Limb (tissue), 2 donors: ENCODE measurements around the gene CHST12.
"Not testable (repeated sequence)": the region's sequence is repeated elsewhere in the genome, so short reads cannot be mapped to it uniquely, and the experiment has no call there.

Experiments
- DNase-seq, 2 donors: peaks; one replicate each; pipeline ENCODE4 v3.0.0-alpha.2; 2016; ENCODE audit errors: extremely low spot score in 2 of 2

The CHST12 gene

GRCh38 chr7:2460188-2460587, 56.8 kb downstream of the CHST12 start:
- DNase-seq = no peak

- no peak for DNase-seq
These were observed 57.2 kb downstream of the CHST12 start for GRCh38 chr7:2460641-2461040.

- no peak for DNase-seq
These were observed 58.0 kb downstream of the CHST12 start for GRCh38 chr7:2461268-2462026.

GRCh38 chr7:2462731-2463130, 59.3 kb downstream of the CHST12 start:
- no peak for DNase-seq

GRCh38 chr7:2465928-2466327, 62.5 kb downstream of the CHST12 start:
- no peak for DNase-seq

GRCh38 chr7:2466675-2467074, 63.3 kb downstream of the CHST12 start:
- DNase-seq = no peak

GRCh38 chr7:2468227-2468626, 64.8 kb downstream of the CHST12 start:
- DNase-seq = no peak

- DNase-seq = not testable (repeated sequence)
These were observed 66.2 kb downstream of the CHST12 start for GRCh38 chr7:2469460-2470203.

GRCh38 chr7:2470204-2471021, 67.0 kb downstream of the CHST12 start:
- DNase-seq = no peak

GRCh38 chr7:2471022-2471329, 67.6 kb downstream of the CHST12 start:
- DNase-seq = no peak

GRCh38 chr7:2471396-2471795, 68.0 kb downstream of the CHST12 start:
- peak in 1 of 2 donors; percentile 53 for DNase-seq

GRCh38 chr7:2472739-2473138, 69.3 kb downstream of the CHST12 start:
- DNase-seq = no peak

GRCh38 chr7:2473496-2474180, 70.2 kb downstream of the CHST12 start:
- no peak for DNase-seq

GRCh38 chr7:2474224-2474623, 70.8 kb downstream of the CHST12 start:
- DNase-seq = no peak

GRCh38 chr7:2474813-2475677, 71.6 kb downstream of the CHST12 start:
- no peak for DNase-seq

GRCh38 chr7:2475678-2476015, 72.2 kb downstream of the CHST12 start:
- DNase-seq = no peak

- DNase-seq = no peak
These were observed 72.9 kb downstream of the CHST12 start, which contains the start of gene GRIFIN for GRCh38 chr7:2476298-2476697. Gene GRIFIN, minus strand, starts transcription at chr7:2476398. Its CDS starts 15 bp downstream, at chr7:2476383.

- peak in 1 of 2 donors; percentile 39 for DNase-seq
These were observed 73.5 kb downstream of the CHST12 start for GRCh38 chr7:2476776-2477446.

- peak in 1 of 2 donors; percentile 72 for DNase-seq
These were observed 74.3 kb downstream of the CHST12 start for GRCh38 chr7:2477447-2478398.
